OCI-LY1 (cell line): Measurements from ENCODE around the gene SEMA3F.

Experiments used
- H2AFZ ChIP-seq: fragments of 200-600 bp; sonication (generic), shearing (Covaris generic); 2 replicates; pipeline ENCODE4 v1.6.0; 2014; ENCODE audit warnings: antibody characterized with exemption, mild to moderate bottlenecking, low read length
- H3F3A ChIP-seq: fragments of 200-600 bp; sonication (generic), shearing (Covaris generic); 2 replicates; pipeline ENCODE4 v1.6.0; 2014; ENCODE audit warnings: mild to moderate bottlenecking, antibody characterized with exemption, low read length, moderate library complexity; ENCODE audit not compliant: insufficient read depth
- H3K27ac ChIP-seq: fragments of 200-600 bp; sonication (generic); 2 replicates; pipeline ENCODE4 v1.5.1; 2014; ENCODE audit warnings: low read length, mixed run types, mild to moderate bottlenecking, low read depth; ENCODE audit not compliant: poor library complexity, severe bottlenecking
- H3K27me3 ChIP-seq: fragments of 200-600 bp; sonication (generic); 2 replicates; pipeline ENCODE4 v1.6.0; 2014; ENCODE audit warnings: antibody characterized with exemption, mild to moderate bottlenecking, low read length, moderate library complexity; ENCODE audit not compliant: insufficient read depth
- H3K36me3 ChIP-seq: fragments of 200-600 bp; sonication (generic); 2 replicates; pipeline ENCODE4 v1.6.1; 2014; ENCODE audit warnings: mild to moderate bottlenecking, antibody characterized with exemption, low read length, moderate library complexity, mixed read lengths; ENCODE audit not compliant: insufficient read depth
- H3K4me1 ChIP-seq: fragments of 200-600 bp; sonication (generic); 2 replicates; pipeline ENCODE4 v1.5.1; 2014; ENCODE audit warnings: mild to moderate bottlenecking, low read length, moderate library complexity; ENCODE audit not compliant: insufficient read depth, severe bottlenecking
- H3K4me2 ChIP-seq: fragments of 200-600 bp; sonication (generic), shearing (Covaris generic); 2 replicates; pipeline ENCODE4 v1.6.1; 2014; ENCODE audit warnings: low read length
- H3K4me3 ChIP-seq: fragments of 200-600 bp; sonication (generic); 2 replicates; pipeline ENCODE4 v1.5.1; 2014; ENCODE audit warnings: low read length, low read depth, mild to moderate bottlenecking, mixed read lengths; ENCODE audit not compliant: poor library complexity, severe bottlenecking
- H3K79me2 ChIP-seq: fragments of 200-600 bp; shearing (Covaris generic); 2 replicates; pipeline ENCODE4 v1.6.1; 2016; ENCODE audit warnings: mixed run types, low read length, mixed read lengths; ENCODE audit not compliant: insufficient read depth
- H3K9ac ChIP-seq: fragments of 200-600 bp; sonication (generic), shearing (Covaris generic); 2 replicates; pipeline ENCODE4 v1.6.1; 2014; ENCODE audit warnings: mild to moderate bottlenecking, low read length, mixed read lengths
- H3K9me2 ChIP-seq: fragments of 200-600 bp; sonication (generic), shearing (Covaris generic); 2 replicates; pipeline ENCODE4 v1.6.1; 2014; ENCODE audit warnings: low read depth, mild to moderate bottlenecking, low read length, mixed read lengths
- H3K9me3 ChIP-seq: fragments of 200-600 bp; shearing (Covaris generic); 2 replicates; pipeline ENCODE4 v1.6.1; 2014; ENCODE audit warnings: low read length, mixed read lengths
- H4K20me1 ChIP-seq: fragments of 200-600 bp; sonication (generic), shearing (Covaris generic); 2 replicates; pipeline ENCODE4 v1.6.0; 2016; ENCODE audit warnings: mild to moderate bottlenecking, low read length; ENCODE audit not compliant: insufficient read depth
- EZH2 ChIP-seq: fragments of 200-600 bp; sonication (generic), shearing (Covaris generic); IDR thresholded peaks from 2 replicates; pipeline ENCODE4 v1.8.0; 2017; ENCODE audit warnings: borderline replicate concordance, mixed run types, mild to moderate bottlenecking, antibody characterized with exemption, low read length, moderate library complexity, mixed read lengths
- TF ChIP-seq, protein P1 (sequence below): fragments of 200-600 bp; sonication (generic), shearing (Covaris generic); IDR thresholded peaks from 2 replicates; pipeline ENCODE4 v1.5.1; 2017; ENCODE audit warnings: mild to moderate bottlenecking, antibody characterized with exemption, low read length, moderate library complexity, mixed read lengths

SEMA3F gene

DNA sequence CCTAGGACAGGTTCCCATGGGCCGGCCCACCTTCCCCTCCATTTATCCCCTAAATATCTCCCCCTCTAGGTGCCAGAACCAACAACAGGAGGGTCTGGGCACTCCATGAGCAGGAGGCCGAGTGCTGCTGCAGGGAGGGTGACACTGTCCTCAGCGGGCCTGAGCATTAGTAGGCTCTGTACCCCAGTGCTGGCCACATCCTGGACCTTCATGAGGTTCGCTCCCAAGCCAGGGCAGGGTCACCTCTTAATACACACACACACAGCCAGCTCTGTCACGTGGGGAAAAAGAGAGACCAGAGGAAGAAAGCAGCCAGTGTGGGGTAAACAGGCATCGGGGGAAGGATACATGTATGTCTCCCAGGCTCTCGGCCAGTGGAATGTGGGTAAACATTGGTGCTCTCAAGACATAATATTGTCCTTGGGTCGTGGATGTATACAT is 27.9 kb upstream of the SEMA3F start:
- Histone ChIP-seq H3F3A (no peaks in the 10 kb centered on the region), H3K27ac (no peak overlapping the region), H3K36me3 (peaks cover 2% of the 10 kb centered on the region; the same call in 1 of the 2 replicates), H3K27me3 (peaks cover 7% of the 10 kb centered on the region; the same call in 1 of the 2 replicates), H3K79me2 (no peaks in the 10 kb centered on the region), H3K4me1 (no peaks in the 10 kb centered on the region), H4K20me1 (no peaks in the 10 kb centered on the region), H3K9me3 (no peaks in the 10 kb centered on the region), H3K4me2 (no peak overlapping the region), H3K4me3 (no peak overlapping the region), H3K9ac (no peak overlapping the region), H2AFZ (no peak overlapping the region), H3K9me2 (no peaks in the 10 kb centered on the region)
- TF ChIP-seq, protein P1, sequence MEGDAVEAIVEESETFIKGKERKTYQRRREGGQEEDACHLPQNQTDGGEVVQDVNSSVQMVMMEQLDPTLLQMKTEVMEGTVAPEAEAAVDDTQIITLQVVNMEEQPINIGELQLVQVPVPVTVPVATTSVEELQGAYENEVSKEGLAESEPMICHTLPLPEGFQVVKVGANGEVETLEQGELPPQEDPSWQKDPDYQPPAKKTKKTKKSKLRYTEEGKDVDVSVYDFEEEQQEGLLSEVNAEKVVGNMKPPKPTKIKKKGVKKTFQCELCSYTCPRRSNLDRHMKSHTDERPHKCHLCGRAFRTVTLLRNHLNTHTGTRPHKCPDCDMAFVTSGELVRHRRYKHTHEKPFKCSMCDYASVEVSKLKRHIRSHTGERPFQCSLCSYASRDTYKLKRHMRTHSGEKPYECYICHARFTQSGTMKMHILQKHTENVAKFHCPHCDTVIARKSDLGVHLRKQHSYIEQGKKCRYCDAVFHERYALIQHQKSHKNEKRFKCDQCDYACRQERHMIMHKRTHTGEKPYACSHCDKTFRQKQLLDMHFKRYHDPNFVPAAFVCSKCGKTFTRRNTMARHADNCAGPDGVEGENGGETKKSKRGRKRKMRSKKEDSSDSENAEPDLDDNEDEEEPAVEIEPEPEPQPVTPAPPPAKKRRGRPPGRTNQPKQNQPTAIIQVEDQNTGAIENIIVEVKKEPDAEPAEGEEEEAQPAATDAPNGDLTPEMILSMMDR: no peak
- TF ChIP-seq EZH2: no peak

DNA sequence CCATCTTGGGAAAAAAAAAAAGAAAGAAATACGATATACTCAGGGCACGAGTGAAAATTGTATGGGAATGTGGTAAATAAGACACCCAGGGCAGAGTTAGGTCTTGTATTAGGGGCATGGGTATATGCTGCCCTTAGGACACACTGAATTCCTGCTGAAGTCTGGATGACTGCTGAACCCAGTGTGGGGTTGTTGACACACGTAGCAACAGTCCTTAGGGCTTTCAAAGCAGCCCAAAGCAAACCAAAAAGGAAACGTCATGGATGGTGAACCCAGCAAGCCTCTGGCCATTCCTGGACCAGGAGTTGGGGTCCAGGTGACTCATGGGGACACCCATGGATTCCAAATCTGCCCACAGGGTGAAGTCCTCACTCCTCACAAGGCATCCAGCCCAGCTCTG is 27.1 kb upstream of the SEMA3F start:
- H3K4me1 ChIP-seq: no peaks in the 10 kb centered on the region
- no peaks in the 10 kb centered on the region for H3K9me2 ChIP-seq
- H3K27ac ChIP-seq: no peak overlapping the region
- no peaks in the 10 kb centered on the region for H4K20me1 ChIP-seq
- H3K9me3 ChIP-seq: no peaks in the 10 kb centered on the region
- no peak overlapping the region for H3K4me2 ChIP-seq
- H3F3A ChIP-seq: no peaks in the 10 kb centered on the region
- no peak overlapping the region for H2AFZ ChIP-seq
- peaks cover 7% of the 10 kb centered on the region; the same call in 1 of the 2 replicates for H3K27me3 ChIP-seq
- no peaks in the 10 kb centered on the region for H3K36me3 ChIP-seq
- no peak overlapping the region for H3K4me3 ChIP-seq
- TF ChIP-seq, protein P1: no peak
- no peak overlapping the region for H3K9ac ChIP-seq
- H3K79me2 ChIP-seq: no peaks in the 10 kb centered on the region

DNA sequence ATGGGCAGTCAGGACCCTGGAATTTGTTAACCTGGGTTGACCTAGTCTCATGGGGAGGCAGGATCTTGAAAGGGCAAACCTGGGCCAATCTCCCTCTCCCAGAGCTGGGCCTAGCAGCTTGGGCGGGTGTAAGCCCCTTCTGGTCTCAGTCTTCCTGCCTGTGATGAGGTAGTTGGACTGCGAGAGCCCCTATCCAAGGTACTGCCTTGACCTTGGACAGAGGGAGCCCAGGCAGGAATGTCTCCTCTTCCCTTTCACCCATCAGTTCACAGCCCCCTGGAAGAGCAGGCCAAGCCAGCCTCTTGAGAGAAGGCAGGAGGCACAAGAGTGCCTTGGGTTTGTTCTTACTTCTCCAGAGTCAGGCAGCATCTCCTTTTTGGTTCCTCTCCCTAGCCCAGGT is 24.7 kb upstream of the SEMA3F start:
- Histone ChIP-seq H3K4me2 (no peak overlapping the region), H3K4me1 (no peaks in the 10 kb centered on the region), H3K36me3 (no peaks in the 10 kb centered on the region), H2AFZ (no peak overlapping the region), H3K4me3 (no peak overlapping the region), H3K79me2 (no peaks in the 10 kb centered on the region), H3K9me2 (no peaks in the 10 kb centered on the region), H3K9ac (no peak overlapping the region), H3F3A (no peaks in the 10 kb centered on the region), H3K27me3 (peaks cover 10% of the 10 kb centered on the region), H3K27ac (no peak overlapping the region), H3K9me3 (no peaks in the 10 kb centered on the region), H4K20me1 (no peaks in the 10 kb centered on the region)
- TF ChIP-seq, protein P1: no peak
- TF ChIP-seq EZH2: no peak
